ENCODE results near the gene HOXA3.

The HOXA3 gene

DNA sequence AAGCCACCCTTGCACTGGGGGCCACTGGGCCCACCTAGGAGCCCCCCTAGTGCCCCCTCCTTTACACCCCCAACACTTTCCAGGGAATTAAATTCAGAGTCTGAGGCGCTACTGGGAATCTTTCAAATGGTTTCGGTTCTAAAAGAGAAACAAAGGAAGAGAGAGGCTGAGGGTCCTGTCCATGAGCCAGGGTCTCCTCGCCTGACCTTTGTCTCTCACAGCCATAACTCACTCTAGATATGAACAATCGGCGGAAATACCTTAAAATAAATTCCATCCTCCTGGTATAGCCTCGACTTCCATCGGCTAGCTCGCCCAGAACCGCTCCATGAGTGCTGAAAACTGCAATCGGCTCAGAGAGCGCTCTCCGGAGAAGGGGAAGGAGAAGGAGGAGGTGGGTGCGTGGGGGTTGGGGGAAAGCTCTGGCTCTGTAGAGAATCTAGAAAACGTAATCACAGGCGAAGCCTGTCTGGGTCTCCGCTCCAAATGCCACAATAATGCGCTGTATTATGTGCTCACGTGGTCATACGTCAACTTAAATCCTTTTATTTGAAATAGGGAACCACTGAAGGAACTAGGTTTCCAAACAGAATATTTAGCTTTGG lies 34.4 kb downstream of the HOXA3 start:
- in situ Hi-C loops (cut with MboI; ENCODE audit: low sequenced_read_pairs): no loop called here

DNA sequence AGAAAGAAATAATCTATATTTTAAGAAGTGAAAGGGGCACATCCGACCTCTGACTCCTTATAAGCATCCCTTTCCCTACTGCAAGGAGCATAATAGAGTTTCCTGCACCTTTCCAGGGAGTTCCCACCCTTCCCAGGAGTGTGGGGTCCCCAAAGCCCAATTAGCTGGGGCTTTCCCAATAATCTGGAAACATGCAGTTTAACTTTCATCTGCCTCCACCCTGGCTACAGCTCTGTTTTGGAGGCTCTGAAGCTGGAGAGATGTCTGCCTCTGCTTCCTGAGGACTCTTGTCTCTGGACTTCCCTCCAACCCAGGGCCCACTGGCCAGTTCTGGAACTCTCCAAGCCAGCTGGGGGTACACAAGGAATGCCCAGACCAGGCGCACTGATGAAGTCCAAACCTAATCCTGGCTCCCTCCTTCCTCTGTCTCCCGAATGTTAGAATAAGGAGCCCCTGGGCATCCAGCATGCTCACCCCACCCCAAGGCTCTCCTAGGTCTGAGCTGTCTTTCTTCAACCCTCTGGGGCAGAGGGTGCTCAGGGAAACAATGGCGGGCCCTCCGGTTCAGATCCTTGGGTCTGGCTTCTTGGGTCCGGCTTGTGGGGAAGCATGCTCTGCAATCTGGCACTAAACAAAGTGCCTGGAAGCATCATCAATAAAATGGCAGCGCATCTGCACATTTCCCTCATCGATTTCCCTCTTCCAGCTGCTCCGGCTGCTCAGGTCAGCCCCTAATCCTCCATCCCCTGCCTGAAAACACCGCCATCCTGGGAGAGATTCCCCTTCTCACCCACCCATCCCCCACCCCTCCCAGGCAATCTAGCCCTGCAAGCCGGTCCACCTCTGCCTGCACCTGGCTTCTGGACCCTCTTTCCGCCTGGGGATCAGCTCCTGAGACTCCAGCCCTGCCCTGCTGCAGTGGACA lies 35.2 kb downstream of the HOXA3 start:
- in situ Hi-C loops (cut with MboI; ENCODE audit: low sequenced_read_pairs): no loop called here

DNA sequence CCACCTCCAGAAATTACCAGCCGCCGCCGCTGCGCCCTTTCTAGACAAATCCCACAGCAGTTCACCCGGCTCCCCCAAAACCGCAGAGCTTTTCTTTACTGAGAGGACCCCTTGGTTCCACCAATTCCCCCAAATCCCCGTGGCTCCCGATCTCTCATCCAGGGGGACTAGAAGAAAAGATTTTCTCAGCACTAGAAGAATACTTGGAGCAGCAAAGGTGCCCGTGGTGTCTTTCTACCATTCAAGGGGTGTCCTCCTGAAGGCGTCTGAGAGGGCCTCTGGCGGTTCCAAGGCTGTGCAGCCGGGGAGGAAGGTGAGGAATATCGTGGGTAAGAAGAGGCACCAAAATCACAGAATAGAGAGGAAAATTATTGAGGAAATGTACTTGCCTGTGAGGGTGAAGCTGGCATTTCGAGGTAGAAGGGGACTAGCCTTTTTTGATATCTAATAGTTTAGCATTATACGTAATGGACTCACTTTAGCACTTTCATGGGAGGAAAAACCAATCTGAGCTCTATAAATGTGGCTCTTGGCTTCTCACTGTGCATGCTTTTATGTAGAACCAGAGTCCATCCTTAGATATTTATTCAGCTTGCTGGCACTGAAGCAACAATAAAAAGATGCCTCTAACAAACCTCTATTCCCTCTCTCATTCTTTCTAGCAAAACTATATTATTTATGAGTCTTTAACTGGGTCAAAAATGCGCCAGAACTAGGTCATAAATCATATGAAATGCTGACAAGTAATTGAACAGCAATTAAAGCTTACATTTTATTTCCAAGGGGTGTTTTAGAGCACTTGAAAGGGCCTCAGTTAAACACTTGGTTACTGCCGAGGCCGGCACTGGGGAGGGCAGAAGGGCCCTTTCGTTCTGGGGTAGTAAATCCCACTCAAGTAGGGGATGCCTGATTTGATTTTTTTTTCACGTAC lies 36.1 kb downstream of the HOXA3 start:
- in situ Hi-C loops (cut with MboI; ENCODE audit: low sequenced_read_pairs): no loop called here

DNA sequence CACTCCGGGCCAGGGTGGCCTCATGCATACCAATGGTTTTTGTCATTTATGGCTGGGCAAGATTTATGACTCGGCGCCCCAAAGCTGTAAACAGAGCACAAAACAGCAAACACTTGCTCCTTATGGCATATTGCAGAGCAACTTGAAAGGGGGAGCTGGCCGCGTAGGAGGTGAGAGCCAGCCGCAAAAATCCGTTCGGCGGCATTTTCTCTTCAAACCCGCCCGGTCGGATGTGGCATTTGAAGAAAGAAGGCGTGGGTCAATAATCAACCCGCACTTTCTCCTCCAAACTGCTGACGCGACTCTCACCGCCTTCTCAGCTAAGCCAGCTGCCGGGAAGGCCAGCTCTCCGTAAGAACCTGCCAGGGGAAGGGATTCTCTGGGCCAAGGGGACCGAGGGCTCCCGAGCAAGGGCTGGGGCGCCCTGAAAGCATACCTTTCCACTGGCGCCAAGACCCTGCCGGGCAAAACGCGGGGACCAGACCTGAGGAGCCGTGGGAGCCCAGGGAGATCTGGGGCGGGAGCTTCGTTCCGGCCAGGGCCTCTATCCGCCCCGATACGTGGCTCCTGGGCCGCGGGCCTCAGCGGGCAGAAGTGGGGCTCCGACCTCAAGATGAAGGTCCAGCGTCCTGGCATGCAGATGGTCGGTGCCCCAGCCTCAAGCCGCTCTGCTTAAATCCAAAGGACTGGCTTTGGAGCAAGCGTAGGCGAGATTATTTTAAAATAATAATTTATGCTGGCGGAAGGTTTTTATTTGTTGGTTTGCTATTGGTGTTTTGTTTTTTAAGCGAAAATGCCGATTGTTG lies 37.0 kb downstream of the HOXA3 start:
- in situ Hi-C loops (cut with MboI; ENCODE audit: low sequenced_read_pairs): no loop called here

DNA sequence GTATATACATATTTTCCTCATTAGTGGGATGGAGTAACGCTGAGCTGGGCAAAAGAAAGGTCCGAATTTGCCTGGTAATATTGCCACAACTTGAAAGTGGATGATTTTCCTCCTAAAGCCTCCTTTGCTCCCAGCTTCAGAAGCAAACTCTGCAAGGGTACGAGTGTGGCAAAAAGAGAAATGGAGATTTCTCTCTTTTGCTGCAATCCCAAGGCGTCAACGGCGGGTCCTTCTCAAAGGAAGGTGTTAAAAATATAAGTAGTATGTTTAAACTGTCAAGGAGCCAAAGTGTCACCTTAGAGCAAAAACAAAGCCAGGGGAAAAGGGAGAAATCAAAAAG lies 37.5 kb downstream of the HOXA3 start:
- in situ Hi-C loops (cut with MboI; ENCODE audit: low sequenced_read_pairs): no loop called here

DNA sequence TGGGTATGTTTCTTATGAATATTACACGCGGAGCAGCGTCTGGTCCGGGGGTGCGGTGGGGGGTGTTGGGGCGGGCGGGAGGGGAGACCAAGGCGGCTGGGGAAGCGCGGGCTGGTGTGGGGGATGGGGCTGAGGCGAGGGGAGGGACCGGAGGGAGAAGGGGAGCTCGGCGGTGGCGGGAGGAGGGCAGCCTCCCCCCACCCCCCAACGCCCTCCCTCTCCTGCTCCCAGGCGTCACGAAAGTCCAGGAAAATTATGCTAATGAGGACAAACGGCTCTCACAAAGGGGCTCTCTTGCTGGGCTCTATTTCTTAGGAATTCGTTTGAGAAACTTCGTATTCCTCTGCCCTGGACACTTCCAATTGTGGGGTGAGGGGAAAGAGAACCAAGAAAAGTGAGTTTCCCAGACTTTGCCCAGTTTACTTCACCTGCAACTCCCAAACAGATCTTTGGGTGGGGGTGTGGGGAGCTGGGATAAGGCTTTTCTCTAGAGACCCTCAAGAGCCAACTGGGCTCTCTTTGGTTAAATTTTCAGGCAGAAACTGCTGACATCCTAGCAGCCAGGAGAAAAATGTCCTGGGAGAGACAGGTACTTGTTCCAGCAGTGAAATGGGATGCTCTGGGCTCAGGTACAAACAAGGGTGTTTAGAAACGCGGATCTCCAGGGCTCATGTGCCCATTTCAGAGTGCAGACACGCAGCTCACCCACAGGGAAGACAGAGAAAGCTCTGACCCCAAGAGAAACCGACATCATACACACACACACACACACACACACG lies 38.2 kb downstream of the HOXA3 start:
- in situ Hi-C loops (cut with MboI; ENCODE audit: low sequenced_read_pairs): no loop called here

DNA sequence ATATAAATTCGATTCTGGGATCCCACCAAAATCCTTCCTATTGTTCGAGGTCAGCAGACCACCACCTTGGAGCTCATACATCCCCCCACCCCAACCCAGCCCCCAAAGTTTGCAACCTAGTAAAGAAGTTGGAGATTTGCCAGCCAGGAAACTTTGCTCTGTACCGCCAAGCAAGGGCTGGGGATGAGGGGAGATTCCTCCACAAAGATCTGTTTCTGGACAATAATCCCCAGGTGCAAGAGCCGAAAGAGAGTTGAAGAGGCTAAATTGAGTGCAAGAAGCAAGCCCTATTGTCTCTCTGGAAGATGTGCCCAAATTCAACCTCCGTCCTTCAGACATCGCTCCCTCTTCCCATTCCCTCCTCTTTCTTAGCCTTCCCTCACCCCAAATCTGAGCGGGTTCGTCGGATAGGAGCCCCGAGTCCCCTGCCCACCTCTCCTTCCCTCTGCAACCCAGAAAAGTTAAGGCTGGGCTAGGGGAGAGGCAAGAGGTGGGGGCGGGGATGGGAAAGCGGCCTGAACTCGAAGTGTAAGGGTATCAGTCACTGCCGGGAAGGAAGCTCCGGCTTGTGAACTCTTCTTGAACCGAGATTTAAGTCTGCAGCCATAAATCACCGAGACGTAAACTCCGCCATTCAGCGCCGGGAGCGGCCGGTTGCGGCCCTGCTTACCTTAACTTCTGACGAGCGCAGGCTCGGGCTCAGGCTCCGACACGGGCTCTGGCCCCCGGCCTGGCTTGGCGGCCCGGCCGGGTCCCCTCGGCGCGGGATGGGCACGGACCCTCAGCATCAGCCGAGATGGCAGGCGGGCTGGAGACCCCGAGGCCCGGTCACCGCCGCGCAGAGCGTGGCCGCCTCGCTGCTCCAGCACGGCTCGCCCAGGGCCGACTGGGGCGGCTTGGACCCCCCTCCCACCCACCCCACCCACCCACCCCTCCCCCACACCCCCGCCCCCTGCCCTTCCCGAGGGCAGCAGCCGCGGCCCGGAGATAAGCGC lies 39.1 kb downstream of the HOXA3 start:
- in situ Hi-C loops (cut with MboI; ENCODE audit: low sequenced_read_pairs): no loop called here

DNA sequence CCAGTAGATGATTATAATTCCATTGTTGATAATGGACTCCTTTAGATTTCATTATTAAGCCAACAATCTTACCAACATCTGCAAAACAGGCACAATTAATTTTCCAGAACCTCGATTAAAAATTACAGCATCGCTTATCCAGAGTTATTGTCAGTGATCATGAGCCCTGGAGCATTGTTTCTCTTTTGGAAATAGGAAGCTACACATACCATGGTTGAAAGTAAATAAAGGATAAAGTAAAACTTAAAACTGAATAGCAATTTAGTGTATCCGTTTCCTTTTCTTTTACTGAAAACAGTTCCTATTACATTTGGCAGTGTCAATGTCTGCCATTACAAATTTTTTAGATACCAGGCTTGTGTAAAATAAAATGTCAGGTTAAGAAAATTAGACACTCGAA lies 40.0 kb downstream of the HOXA3 start:
- in situ Hi-C loops (cut with MboI; ENCODE audit: low sequenced_read_pairs): no loop called here

DNA sequence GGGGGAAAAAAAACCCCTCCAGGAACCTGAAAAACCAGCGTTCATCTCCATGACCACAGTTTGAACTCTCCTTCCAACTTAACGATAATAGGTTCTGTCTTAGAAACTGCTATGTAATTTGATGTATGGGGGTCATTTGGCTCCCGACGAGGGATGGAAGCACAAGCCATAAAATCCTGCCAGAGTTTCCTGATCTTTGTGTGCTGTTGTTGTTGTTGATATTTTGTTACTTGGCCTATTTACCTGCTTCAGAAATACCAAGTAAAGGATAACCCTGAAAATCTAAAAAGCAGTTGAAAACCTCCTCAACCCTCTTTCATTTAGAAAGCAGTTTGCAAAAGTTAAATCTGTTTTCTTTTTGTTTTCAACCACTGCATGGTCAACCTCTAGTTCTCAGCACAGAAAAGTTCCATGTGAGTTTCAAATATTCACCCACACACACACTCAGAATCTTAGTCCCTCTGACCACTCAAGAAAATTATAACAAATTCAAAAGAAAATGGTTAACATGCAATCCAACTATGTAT lies 40.6 kb downstream of the HOXA3 start:
- in situ Hi-C loops (cut with MboI; ENCODE audit: low sequenced_read_pairs): no loop called here

DNA sequence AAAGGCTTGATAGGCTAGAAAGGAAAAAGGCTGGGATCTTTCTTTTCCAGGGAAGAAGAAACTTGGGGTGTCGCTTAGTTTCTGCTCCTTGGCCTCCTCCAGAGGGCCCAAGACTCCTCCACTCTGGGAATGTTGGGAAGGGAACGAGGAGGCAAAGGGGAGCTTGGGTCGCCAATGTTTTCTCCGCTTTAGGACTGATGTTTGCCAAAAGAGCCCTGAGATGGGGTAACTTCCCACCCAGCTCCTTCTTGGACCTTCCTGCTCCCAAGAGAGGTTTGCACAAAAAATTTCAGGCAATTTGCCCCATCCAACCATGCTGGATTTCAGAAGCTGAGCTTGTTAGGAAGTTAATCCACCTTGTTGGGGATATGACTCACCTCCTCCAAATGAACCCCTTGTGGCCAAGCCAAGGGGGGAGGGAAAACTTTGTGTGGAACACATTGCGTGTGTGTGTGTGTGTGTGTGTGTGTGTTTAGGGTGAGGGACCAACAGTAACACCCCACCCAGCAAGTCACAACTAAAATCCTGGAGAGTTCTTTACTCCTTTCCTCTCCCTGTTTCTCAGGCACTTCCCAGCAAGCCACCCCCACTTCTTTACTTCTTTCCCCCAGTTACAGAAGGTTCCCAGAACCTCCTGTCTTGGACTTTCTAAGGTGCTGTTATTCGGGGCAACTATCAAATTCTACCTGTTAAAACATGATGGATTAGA lies 41.2 kb downstream of the HOXA3 start:
- in situ Hi-C loops (cut with MboI; ENCODE audit: low sequenced_read_pairs): no loop called here

DNA sequence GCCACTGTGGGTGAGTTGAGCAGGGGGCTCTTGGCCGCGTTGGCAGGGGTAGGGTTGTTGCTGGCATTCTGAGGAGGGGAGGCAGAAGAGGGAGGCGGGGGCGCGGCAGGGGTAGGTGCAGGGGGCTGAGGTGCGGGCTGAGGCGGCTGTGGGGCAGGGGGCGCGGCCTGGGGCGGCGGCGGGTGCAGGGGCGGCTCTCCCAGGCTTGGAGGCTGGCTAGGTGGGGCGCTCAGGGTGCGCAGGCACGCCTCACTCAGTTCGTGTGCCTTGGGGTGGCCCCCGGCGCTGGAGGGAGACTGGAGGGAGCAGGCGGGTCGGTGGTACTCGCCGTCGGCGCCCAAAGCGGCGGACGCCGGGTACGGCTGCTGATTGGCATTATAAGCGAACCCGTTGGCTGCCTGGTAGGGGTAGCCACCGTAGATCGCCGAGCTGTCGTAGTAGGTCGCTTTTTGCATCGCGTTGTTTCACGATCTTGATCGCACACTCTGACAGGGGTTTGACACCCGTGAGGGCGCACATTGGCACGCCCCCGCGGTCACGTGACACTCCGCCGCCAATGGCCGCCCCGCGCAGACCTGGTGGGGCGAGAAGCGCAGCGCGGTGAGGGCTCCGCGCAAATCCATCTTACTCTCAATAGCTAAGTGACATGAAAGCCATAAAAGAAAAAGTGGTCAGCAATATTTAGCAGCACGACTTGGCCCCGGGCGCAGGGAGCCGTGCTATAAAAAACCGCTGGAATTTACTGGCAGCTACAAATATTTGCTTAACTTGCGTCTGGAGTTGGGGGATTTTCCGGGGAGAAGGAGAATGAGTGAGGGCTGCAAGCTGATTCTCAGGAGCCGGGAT lies 42.0 kb downstream of the HOXA3 start:
- in situ Hi-C loops (cut with MboI; ENCODE audit: low sequenced_read_pairs): no loop called here

DNA sequence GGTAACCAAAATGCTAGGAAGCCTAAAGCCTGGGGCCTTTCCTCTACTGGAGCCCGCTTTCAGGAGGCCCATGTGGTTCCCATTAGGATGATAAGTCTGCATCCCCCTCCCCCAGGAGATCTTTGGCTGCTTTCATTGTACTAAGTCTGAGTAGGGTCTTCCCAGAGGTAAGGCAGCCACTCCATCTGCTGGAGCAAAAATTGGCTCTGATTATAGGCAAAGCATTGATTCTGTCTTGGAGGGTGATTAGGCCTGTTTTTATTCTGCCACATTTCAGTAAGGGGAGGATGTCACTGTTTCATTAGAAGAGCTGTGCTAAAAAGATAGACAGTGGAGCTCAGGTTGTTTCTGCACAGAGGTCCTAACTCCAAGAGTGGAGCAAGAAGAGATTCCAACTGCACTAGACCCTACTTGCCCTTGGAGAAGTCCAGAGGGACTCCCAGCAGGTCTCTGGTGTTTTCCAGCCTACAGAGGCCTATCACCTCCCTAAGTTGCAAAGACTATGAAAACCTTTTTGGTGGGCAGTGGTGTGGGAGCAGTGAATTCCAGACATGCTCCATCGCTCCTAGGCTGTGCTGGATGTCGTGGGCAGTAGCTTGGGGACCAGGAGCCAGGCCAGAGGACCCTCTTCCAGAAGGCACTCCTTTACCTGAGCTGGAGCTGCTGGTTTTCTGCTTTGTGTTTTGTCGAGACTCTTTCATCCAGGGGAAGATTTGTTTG lies 42.8 kb downstream of the HOXA3 start:
- in situ Hi-C loops (cut with MboI; ENCODE audit: low sequenced_read_pairs): no loop called here

DNA sequence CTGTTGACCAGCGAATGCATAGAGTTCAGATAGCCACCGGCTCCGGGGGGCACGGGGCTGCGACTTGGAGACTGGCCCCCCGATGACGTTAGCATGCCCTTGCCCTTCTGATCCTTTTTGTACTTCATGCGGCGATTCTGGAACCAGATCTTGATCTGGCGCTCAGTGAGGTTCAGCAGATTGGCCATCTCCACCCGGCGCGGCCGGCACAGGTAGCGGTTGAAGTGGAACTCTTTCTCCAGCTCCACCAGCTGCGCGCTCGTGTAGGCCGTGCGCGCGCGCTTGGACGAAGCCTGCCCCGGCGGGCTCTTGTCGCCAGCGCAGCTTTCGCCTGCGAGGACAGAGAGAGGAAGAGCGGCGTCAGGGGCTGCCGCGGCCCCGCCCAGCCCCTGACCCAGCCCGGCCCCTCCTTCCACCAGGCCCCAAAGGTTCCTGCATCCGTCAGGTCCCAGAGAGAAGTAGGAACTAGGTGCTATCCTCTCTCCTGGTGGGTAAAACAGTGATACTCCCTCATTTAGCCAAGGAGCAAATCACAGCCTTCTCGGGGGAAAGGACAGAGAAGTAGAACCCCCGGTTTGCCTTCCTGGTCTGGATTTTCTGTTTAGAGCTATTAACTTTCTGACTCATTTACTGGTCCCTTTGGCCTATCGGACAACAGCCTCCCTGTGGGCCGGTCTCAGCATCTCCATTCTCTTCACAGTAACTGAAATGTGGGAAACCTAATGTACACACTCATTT lies 43.8 kb downstream of the HOXA3 start:
- in situ Hi-C loops (cut with MboI; ENCODE audit: low sequenced_read_pairs): no loop called here

DNA sequence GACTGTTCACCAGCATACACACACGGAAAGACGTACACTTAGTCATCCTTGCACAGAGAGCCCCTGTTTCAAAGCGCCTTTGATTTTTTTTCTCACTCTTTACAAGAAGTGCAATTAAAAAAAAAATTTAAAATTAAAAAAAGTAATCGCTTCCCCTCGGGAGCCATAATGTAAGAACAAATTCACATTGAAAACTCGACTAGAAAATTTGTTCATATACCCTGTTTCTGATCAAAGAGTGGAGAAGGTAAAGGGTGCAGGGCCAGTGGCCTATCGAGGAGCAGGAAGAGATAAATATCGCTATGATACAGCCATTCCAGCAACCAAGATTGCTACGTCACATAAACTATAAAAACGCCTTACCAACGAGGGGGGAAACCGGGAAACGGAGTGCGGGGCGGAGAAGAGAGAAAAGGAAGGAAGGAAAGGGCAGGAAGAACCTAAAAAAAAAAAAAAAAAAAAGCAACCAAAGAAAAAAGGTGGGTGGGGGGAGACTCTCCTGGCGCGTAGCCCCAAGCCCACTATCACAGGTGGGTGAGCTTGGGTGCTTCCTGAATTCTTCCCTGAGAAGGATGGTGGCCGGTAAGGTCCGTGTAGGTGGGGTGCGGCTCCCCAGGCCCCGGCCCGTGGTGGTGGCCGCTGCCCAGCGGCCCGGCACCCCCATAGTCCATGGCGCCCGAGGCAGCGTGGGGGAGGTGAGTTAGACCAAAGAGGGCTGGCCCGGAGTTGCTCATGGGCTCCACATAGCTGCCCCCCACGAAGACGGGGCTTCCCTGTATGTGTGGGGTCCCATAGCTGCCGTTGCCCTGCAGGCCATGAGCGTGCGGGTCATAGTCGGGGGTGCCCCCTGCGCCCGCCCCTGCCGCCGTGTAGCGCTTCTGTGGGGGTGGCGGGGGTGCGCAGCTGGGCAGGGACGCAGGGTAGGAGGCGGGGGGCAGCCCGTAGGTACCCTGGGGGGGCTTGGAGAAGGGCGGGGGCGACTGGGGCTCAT lies 44.7 kb downstream of the HOXA3 start:
- in situ Hi-C loops (cut with MboI; ENCODE audit: low sequenced_read_pairs): no loop called here

DNA sequence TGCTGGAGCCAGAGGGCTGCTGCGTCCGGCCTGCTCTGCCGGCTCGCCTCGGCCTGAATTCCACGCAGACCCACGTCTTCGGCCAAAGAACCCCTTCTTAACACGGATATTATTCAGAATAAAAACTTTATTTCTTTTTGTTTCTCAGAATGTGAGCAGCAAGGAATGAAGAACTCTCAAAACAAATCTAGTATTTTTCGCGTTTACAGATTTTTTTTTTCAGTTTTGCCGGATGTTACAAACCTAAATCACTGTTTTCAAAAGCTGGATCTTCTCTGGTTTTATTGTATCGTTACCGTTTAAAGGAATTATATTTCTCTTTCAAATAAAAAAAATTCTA lies 45.5 kb downstream of the HOXA3 start:
- in situ Hi-C loops (cut with MboI; ENCODE audit: low sequenced_read_pairs): no loop called here
